ENCODE measurements around the gene FSD2.

- TF ChIP-seq, protein P1, sequence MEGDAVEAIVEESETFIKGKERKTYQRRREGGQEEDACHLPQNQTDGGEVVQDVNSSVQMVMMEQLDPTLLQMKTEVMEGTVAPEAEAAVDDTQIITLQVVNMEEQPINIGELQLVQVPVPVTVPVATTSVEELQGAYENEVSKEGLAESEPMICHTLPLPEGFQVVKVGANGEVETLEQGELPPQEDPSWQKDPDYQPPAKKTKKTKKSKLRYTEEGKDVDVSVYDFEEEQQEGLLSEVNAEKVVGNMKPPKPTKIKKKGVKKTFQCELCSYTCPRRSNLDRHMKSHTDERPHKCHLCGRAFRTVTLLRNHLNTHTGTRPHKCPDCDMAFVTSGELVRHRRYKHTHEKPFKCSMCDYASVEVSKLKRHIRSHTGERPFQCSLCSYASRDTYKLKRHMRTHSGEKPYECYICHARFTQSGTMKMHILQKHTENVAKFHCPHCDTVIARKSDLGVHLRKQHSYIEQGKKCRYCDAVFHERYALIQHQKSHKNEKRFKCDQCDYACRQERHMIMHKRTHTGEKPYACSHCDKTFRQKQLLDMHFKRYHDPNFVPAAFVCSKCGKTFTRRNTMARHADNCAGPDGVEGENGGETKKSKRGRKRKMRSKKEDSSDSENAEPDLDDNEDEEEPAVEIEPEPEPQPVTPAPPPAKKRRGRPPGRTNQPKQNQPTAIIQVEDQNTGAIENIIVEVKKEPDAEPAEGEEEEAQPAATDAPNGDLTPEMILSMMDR (IDR thresholded peaks at IDR 0.05): no peak
- no peak for TF ChIP-seq POLR2A (IDR thresholded peaks at IDR 0.05)
- no peak for TF ChIP-seq EP300 (IDR thresholded peaks at IDR 0.05)
These were observed 55.1 kb downstream of the FSD2 start for GRCh38 chr15:82750831-82751180.

Measured in ovary (tissue), 3 donors.